Nephron (organoid): ENCODE results near the gene TSPY1.
"Not testable (repeated sequence)": the region's sequence is repeated elsewhere in the genome, so short reads cannot be mapped to it uniquely, and the experiment has no call there.

Source experiments
- H3K27ac Mint-ChIP-seq, 3 experiments: 2 replicates each; pipeline ENCODE4 v1.8.0; 2020; ENCODE audit warnings: mixed read lengths in 3 of 3, mild to moderate bottlenecking in 2 of 3, moderate library complexity in 1 of 3
- H3K27me3 Mint-ChIP-seq: 2 replicates; pipeline ENCODE4 v1.8.0; 2021; ENCODE audit warnings: low read depth, mild to moderate bottlenecking, moderate library complexity, mixed read lengths
- H3K36me3 Mint-ChIP-seq: 2 replicates; pipeline ENCODE4 v1.8.0; 2020; ENCODE audit warnings: low read depth, mixed read lengths
- H3K4me1 Mint-ChIP-seq: 2 replicates; pipeline ENCODE4 v1.8.0; 2020; ENCODE audit warnings: mixed read lengths
- H3K4me3 Mint-ChIP-seq, 3 experiments: 2 replicates each; pipeline ENCODE4 v1.8.0; 2020; ENCODE audit warnings: mild to moderate bottlenecking in 3 of 3, mixed read lengths in 3 of 3, moderate library complexity in 2 of 3
- H3K9me3 Mint-ChIP-seq: 2 replicates; pipeline ENCODE4 v1.8.0; 2020; ENCODE audit warnings: mixed read lengths

TSPY1 gene, protein sequence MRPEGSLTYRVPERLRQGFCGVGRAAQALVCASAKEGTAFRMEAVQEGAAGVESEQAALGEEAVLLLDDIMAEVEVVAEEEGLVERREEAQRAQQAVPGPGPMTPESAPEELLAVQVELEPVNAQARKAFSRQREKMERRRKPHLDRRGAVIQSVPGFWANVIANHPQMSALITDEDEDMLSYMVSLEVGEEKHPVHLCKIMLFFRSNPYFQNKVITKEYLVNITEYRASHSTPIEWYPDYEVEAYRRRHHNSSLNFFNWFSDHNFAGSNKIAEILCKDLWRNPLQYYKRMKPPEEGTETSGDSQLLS

DNA sequence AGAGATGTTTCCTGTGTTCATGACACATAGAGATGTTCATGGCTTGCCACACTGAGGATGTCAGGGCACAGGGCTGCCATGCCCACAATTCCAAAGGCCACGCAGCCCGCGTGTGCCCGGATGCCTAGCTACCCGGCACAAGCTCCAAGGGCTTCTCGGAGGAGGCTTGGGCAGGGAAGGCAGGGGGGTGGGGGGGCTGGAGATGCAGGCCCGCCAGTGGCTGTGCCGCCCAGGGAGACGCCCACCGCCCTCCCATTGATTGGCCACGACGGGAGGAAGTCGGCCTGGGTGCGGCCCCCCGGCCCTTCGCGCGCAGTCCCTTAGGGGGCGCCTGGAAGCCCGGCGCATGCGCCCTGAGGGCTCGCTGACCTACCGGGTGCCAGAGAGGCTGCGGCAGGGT is at the start of gene TSPY1:
TSPY1 (plus strand) TSS at position 301 of the 400 bp plus-strand sequence; CDS start at position 347, 46 bp downstream.
- not testable (repeated sequence) for H3K27ac Mint-ChIP-seq, H3K27me3 Mint-ChIP-seq, H3K4me1 Mint-ChIP-seq, H3K9me3 Mint-ChIP-seq, H3K36me3 Mint-ChIP-seq, H3K4me3 Mint-ChIP-seq

DNA sequence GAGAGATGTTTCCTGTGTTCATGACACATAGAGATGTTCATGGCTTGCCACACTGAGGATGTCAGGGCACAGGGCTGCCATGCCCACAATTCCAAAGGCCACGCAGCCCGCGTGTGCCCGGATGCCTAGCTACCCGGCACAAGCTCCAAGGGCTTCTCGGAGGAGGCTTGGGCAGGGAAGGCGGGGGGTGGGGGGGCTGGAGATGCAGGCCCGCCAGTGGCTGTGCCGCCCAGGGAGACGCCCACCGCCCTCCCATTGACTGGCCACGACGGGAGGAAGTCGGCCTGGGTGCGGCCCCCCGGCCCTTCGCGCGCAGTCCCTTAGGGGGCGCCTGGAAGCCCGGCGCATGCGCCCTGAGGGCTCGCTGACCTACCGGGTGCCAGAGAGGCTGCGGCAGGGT is 20.2 kb downstream of the TSPY1 start, which contains the start of gene TSPY9:
TSPY9 (plus strand) TSS at position 301 of the 400 bp plus-strand sequence; CDS start at position 347, 46 bp downstream.
- not testable (repeated sequence) for H3K4me1 Mint-ChIP-seq, H3K36me3 Mint-ChIP-seq, H3K4me3 Mint-ChIP-seq, H3K9me3 Mint-ChIP-seq, H3K27me3 Mint-ChIP-seq, H3K27ac Mint-ChIP-seq

DNA sequence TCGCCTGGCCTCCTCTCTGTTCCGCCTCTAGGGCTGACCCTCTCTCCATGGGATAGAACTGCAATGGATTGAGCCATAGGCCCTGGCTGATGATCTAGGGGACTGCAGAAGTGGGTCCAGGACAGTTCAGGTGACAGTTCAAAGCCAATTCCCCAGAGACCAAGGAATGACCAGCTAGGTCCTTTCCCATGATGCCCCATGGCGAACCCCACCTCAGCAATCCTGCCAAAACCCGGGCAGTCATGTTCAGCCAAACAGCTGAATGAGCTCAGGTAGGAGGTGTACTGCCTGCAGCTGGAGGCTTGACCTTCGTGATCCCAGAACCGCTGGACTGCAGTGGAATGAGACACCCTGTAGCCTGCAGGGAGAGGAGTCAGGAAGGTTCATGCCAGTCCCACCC is 37.6 kb downstream of the TSPY1 start:
- H3K36me3 Mint-ChIP-seq, H3K27me3 Mint-ChIP-seq, H3K27ac Mint-ChIP-seq, H3K4me1 Mint-ChIP-seq, H3K4me3 Mint-ChIP-seq, H3K9me3 Mint-ChIP-seq: not testable (repeated sequence)

DNA sequence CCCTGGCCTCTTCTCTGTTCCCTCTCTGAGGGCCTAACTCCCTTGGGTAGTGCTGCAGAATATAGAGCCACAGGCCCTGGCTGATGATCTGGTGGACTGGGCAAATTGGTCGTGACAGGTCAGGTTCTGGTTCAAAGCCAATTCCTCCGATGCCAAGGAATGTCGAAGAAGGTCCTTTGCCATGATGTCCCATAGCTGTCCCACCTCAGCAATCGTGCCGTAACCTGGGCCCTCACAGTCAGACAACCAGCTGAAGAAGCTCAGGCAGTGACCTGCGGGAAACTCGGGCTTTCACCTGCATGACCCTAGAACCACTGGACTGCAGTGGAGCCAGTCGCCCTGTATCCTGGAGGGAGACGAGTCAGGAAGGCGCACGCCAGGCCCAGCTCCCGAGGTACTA is 49.5 kb downstream of the TSPY1 start:
- not testable (repeated sequence) for H3K9me3 Mint-ChIP-seq, H3K27me3 Mint-ChIP-seq, H3K27ac Mint-ChIP-seq, H3K36me3 Mint-ChIP-seq, H3K4me1 Mint-ChIP-seq, H3K4me3 Mint-ChIP-seq
